ENCODE data around the gene ANXA11.

Gene ANXA11

GRCh38 chr10:80160361-80161320 is 44.7 kb downstream of the ANXA11 start:
- Histone ChIP-seq H3K36me3 (ENCODE audit: control insufficient read depth, low read length) (peaks cover 59% of the 10 kb centered on the region), H3F3A (ENCODE audit: control insufficient read depth, insufficient read depth) (no peaks in the 10 kb centered on the region), H3K9me3 (ENCODE audit: control insufficient read depth, insufficient read depth, low read length) (no peaks in the 10 kb centered on the region), H3K4me1 (ENCODE audit: control insufficient read depth, low read length) (no peaks in the 10 kb centered on the region), H3K27ac (ENCODE audit: low read depth, low read length) (no peak overlapping the region), H3K27me3 (ENCODE audit: control insufficient read depth, low read length) (no peaks in the 10 kb centered on the region), H3K79me2 (ENCODE audit: control insufficient read depth, low read length) (no peaks in the 10 kb centered on the region), H4K20me1 (ENCODE audit: control insufficient read depth, insufficient read depth, low read depth, low read length) (no peaks in the 10 kb centered on the region), H3K9me2 (replicated peaks; ENCODE audit: control insufficient read depth, low read length) (no peaks in the 10 kb centered on the region), H3K4me2 (ENCODE audit: low read length) (no peak overlapping the region), H3K4me3 (ENCODE audit: low read length) (no peak overlapping the region)
- TF ChIP-seq EZH2phosphoT487 (IDR thresholded peaks at IDR 0.05; ENCODE audit: borderline replicate concordance, low read length) (no peak), CTCF (IDR thresholded peaks at IDR 0.05; ENCODE audit: low read depth, low read length, poor library complexity, severe bottlenecking) (no peak)

- no peak overlapping the region for H3K4me2 ChIP-seq (ENCODE audit: low read length)
- no peak overlapping the region for H3K27ac ChIP-seq (ENCODE audit: low read depth, low read length)
Observed at GRCh38 chr10:80159166-80159873, 46.0 kb downstream of the ANXA11 start.

GRCh38 chr10:80158598-80159127 is 46.7 kb downstream of the ANXA11 start:
- no peaks in the 10 kb centered on the region for H3K9me3 ChIP-seq (ENCODE audit: control insufficient read depth, insufficient read depth, low read length)
- no peaks in the 10 kb centered on the region for H3K79me2 ChIP-seq (ENCODE audit: control insufficient read depth, low read length)

More at GRCh38 chr10:80159166-80159873, 46.0 kb downstream of the ANXA11 start:
- Histone ChIP-seq H3K4me3 (ENCODE audit: low read length) (no peak overlapping the region), H3K4me1 (ENCODE audit: control insufficient read depth, low read length) (no peaks in the 10 kb centered on the region), H3K36me3 (ENCODE audit: control insufficient read depth, low read length) (peaks cover 59% of the 10 kb centered on the region), H3K79me2 (ENCODE audit: control insufficient read depth, low read length) (no peaks in the 10 kb centered on the region), H3K9me3 (ENCODE audit: control insufficient read depth, insufficient read depth, low read length) (no peaks in the 10 kb centered on the region), H3K27me3 (ENCODE audit: control insufficient read depth, low read length) (no peaks in the 10 kb centered on the region), H3K9me2 (replicated peaks; ENCODE audit: control insufficient read depth, low read length) (no peaks in the 10 kb centered on the region), H4K20me1 (ENCODE audit: control insufficient read depth, insufficient read depth, low read depth, low read length) (no peaks in the 10 kb centered on the region), H3F3A (ENCODE audit: control insufficient read depth, insufficient read depth) (no peaks in the 10 kb centered on the region)
- TF ChIP-seq EZH2phosphoT487 (IDR thresholded peaks at IDR 0.05; ENCODE audit: borderline replicate concordance, low read length) (no peak), CTCF (IDR thresholded peaks at IDR 0.05; ENCODE audit: low read depth, low read length, poor library complexity, severe bottlenecking) (no peak)

More at GRCh38 chr10:80158598-80159127, 46.7 kb downstream of the ANXA11 start:
- Histone ChIP-seq H3K9me2 (replicated peaks; ENCODE audit: control insufficient read depth, low read length) (no peaks in the 10 kb centered on the region), H3F3A (ENCODE audit: control insufficient read depth, insufficient read depth) (no peaks in the 10 kb centered on the region), H3K27ac (ENCODE audit: low read depth, low read length) (no peak overlapping the region), H3K4me1 (ENCODE audit: control insufficient read depth, low read length) (no peaks in the 10 kb centered on the region), H3K4me3 (ENCODE audit: low read length) (no peak overlapping the region), H3K4me2 (ENCODE audit: low read length) (no peak overlapping the region), H3K36me3 (ENCODE audit: control insufficient read depth, low read length) (peaks cover 53% of the 10 kb centered on the region), H3K27me3 (ENCODE audit: control insufficient read depth, low read length) (no peaks in the 10 kb centered on the region), H4K20me1 (ENCODE audit: control insufficient read depth, insufficient read depth, low read depth, low read length) (no peaks in the 10 kb centered on the region)
- TF ChIP-seq CTCF (IDR thresholded peaks at IDR 0.05; ENCODE audit: low read depth, low read length, poor library complexity, severe bottlenecking) (no peak), EZH2phosphoT487 (IDR thresholded peaks at IDR 0.05; ENCODE audit: borderline replicate concordance, low read length) (no peak)

All from DOHH2 (cell line).